ENCODE measurements around the gene NUDT4. TPM values are rescaled to one million over a fixed set of nuclear protein-coding genes. Genes with fewer than 3 reads are reported as not detected.
A peak's percentile ranks its signal among the peaks of the same experiment; 100 is the strongest.

The NUDT4 gene
- total and polyA plus RNA-seq, 2 of the 8 experiments (the other 6 are each of a cell fraction or from before 2014, with no cell fraction given) = 17.3 to 71.7 TPM

GRCh38 chr12:93373961-93374656 lies 3.6 kb upstream of the NUDT4 start:
- Histone ChIP-seq H3K23me2 (ENCODE audit: low read depth, low read length) (peaks cover 3% of the 10 kb centered on the region), H3K79me1 (ENCODE audit: low read depth, low read length) (no peaks in the 10 kb centered on the region), H3K18ac (ENCODE audit: extremely low read depth, low read length) (no peak overlapping the region), H3K4me3 (ENCODE audit: extremely low read depth in 1 of 4, insufficient read depth in 2 of 4, low read depth in 3 of 4, low read length in 4 of 4) (no peak overlapping the region), H3K27ac (ENCODE audit: low read depth, low read length) (no peak overlapping the region), H4K5ac (ENCODE audit: insufficient read length, low read depth, low read length) (no peak overlapping the region), H3K4me1 (replicated peaks in 1 of 4; ENCODE audit: control insufficient read depth in 3 of 4, insufficient read depth in 4 of 4, low read length in 3 of 4) (peaks cover 13 to 15% (median 14%) of the 10 kb centered on the region in 4 experiments; a peak in 6 of 7 replicates), H2BK12ac (ENCODE audit: low read depth, low read length) (no peak overlapping the region; the same call in 1 of the 2 replicates), H2BK5ac (ENCODE audit: low read depth, low read length) (no peak overlapping the region), H2AFZ (ENCODE audit: low read length) (no peak overlapping the region), H3K9me3 (ENCODE audit: insufficient read depth in 2 of 2, low read depth in 1 of 2, low read length in 1 of 2) (no peaks in the 10 kb centered on the region), H2BK15ac (ENCODE audit: low read length) (no peak overlapping the region), H2BK120ac (replicated peaks; ENCODE audit: low read depth, low read length) (no peak overlapping the region), H4K20me1 (replicated peaks in 1 of 2; ENCODE audit: control insufficient read depth in 1 of 2, insufficient read depth in 2 of 2, low read length in 2 of 2) (peaks cover 0 to 2% of the 10 kb centered on the region in 2 experiments), H3K56ac (replicated peaks; ENCODE audit: insufficient read length, low read depth, low read length) (no peak overlapping the region), H3K36me3 (ENCODE audit: control insufficient read depth in 2 of 4, insufficient read depth in 4 of 4, low read length in 3 of 4) (no peaks in the 10 kb centered on the region), H4K8ac (ENCODE audit: extremely low read depth, insufficient read depth, low read length) (no peak overlapping the region), H3K9ac (replicated peaks in 1 of 4; ENCODE audit: extremely low read depth in 1 of 4, low read depth in 3 of 4, low read length in 3 of 4) (no peak overlapping the region; a peak in 3 of 7 replicates), H4K91ac (replicated peaks; ENCODE audit: insufficient read length, low read length) (no peak overlapping the region), H3K14ac (ENCODE audit: insufficient read length) (no peak overlapping the region), H3K23ac (ENCODE audit: insufficient read length) (no peak overlapping the region), H2AK5ac (ENCODE audit: low read depth, low read length) (no peak overlapping the region), H3K4ac (replicated peaks; ENCODE audit: insufficient read length, low read depth, low read length) (no peak overlapping the region), H3K4me2 (ENCODE audit: insufficient read depth in 1 of 2, low read depth in 2 of 2, low read length in 2 of 2) (peak overlapping the region in 1 of 2 experiments; percentile 1; a peak in 2 of 4 replicates), H3K79me2 (ENCODE audit: control insufficient read depth in 1 of 2, insufficient read depth in 2 of 2, low read length in 2 of 2) (peaks cover 3 to 9% of the 10 kb centered on the region in 2 experiments; a peak in 3 of 4 replicates), H3K27me3 (replicated peaks in 1 of 4; ENCODE audit: control insufficient read depth in 3 of 4, extremely low read depth in 1 of 4, insufficient read depth in 3 of 4, low read length in 3 of 4) (no peaks in the 10 kb centered on the region), H2BK20ac (ENCODE audit: low read length) (no peak overlapping the region)
- FAIRE-seq = no peak
- WGBS, 2 experiments (ENCODE audit: extremely low coverage in 1 of 2, insufficient coverage in 1 of 2, insufficient read length in 1 of 2, insufficient replicate concordance in 2 of 2, low coverage in 1 of 2, low lambda C conversion rate in 2 of 2, missing lambda C conversion rate in 1 of 2) = 70% methylated on average over 2 of the region's 2 CpGs; no CpG with 5 or more reads in 1 of the 2 experiments
- CTCF ChIA-PET (ENCODE audit: partially characterized antibody) = interaction anchor here (0.6 to 2.4 kb wide), 4 partner anchors 46 to 761 kb away, joined by 3 to 7 read pairs (median 4); no protein-coding TSS in a partner anchor
- TF ChIP-seq HDAC2 (IDR thresholded peaks at IDR 0.05; ENCODE audit: borderline replicate concordance in 1 of 2, low read depth in 2 of 2, low read length in 2 of 2) (no peak), SIRT6 (IDR thresholded peaks at IDR 0.05; ENCODE audit: low read length) (no peak), NANOG (IDR thresholded peaks at IDR 0.05; ENCODE audit: insufficient read depth, low read depth, low read length, poor library complexity, severe bottlenecking) (no peak), TAF7 (optimal IDR thresholded peaks at IDR 0.05; ENCODE audit: borderline replicate concordance, low read depth, low read length) (no peak), EZH2 (IDR thresholded peaks at IDR 0.05; ENCODE audit: low read depth, low read length, severe bottlenecking) (no peak), BACH1 (IDR thresholded peaks at IDR 0.05; ENCODE audit: low read length) (no peak), MAFK (IDR thresholded peaks at IDR 0.05; ENCODE audit: low read depth, low read length) (no peak), SUZ12 (IDR thresholded peaks at IDR 0.05; ENCODE audit: low read length) (no peak)
- POLR2A ChIA-PET (ENCODE audit: partially characterized antibody) = interaction anchor here (0.7 to 1.4 kb wide), 2 partner anchors 10 to 67 kb away, joined by 3 to 8 read pairs; no protein-coding TSS in a partner anchor
- no peak for DNase-seq (ENCODE audit: low read depth in 1 of 2, low spot score in 2 of 2)

All from H1 (cell line).